Activated naive CD4-positive, alpha-beta T cell treated with anti-CD3 and anti-CD28 coated beads, Interleukin-2, amount 10 ng/mL, durations not matched to agents 7 days and 5 days (primary cell): ENCODE data around the gene MAP3K5.

Source experiments
- CTCF ChIA-PET: fragments of 350-600 bp; sonication (Branson Sonifier 250); formaldehyde crosslinking; loops from one replicate; lab custom pipeline; 2021; ENCODE audit warnings: antibody characterized with exemption; lab: Charles Lee
- DNase-seq: peaks from one replicate; pipeline ENCODE4 v3.0.0-alpha.2; 2020
- H3K27ac Mint-ChIP-seq: one replicate; pipeline ENCODE4 v1.8.0; 2021; ENCODE audit warnings: mild to moderate bottlenecking, moderate library complexity, mixed read lengths
- H3K27me3 Mint-ChIP-seq: one replicate; pipeline ENCODE4 v1.8.0; 2021; ENCODE audit warnings: mild to moderate bottlenecking, mixed read lengths
- H3K36me3 Mint-ChIP-seq: one replicate; pipeline ENCODE4 v1.8.0; 2021; ENCODE audit warnings: mixed read lengths
- H3K4me1 Mint-ChIP-seq: one replicate; pipeline ENCODE4 v1.8.0; 2021; ENCODE audit warnings: mixed read lengths
- H3K4me3 Mint-ChIP-seq: one replicate; pipeline ENCODE4 v1.8.0; 2021; ENCODE audit warnings: mild to moderate bottlenecking, moderate library complexity, mixed read lengths
- H3K9me3 Mint-ChIP-seq: one replicate; pipeline ENCODE4 v1.8.0; 2021; ENCODE audit warnings: mixed read lengths

Gene MAP3K5

GRCh38 chr6:136775081-136775480 is 17.2 kb downstream of the MAP3K5 start:
- H3K9me3 Mint-ChIP-seq = no peaks in the 10 kb centered on the region
- H3K4me1 Mint-ChIP-seq = peaks cover 38% of the 10 kb centered on the region
- no peak overlapping the region for H3K4me3 Mint-ChIP-seq
- CTCF ChIA-PET = interaction anchor here (2.7 kb wide), 1 partner anchor 131 kb away, joined by 5 read pairs; no protein-coding TSS in a partner anchor
- H3K27me3 Mint-ChIP-seq = no peaks in the 10 kb centered on the region
- DNase-seq = no peak
- H3K36me3 Mint-ChIP-seq = peaks cover 23% of the 10 kb centered on the region
- H3K27ac Mint-ChIP-seq = no peak overlapping the region

- H3K4me1 Mint-ChIP-seq = peaks cover 32% of the 10 kb centered on the region
- no peak overlapping the region for H3K27ac Mint-ChIP-seq
- H3K4me3 Mint-ChIP-seq = no peak overlapping the region
- H3K27me3 Mint-ChIP-seq = no peaks in the 10 kb centered on the region
- peaks cover 23% of the 10 kb centered on the region for H3K36me3 Mint-ChIP-seq
- DNase-seq = no peak
- no peaks in the 10 kb centered on the region for H3K9me3 Mint-ChIP-seq
- CTCF ChIA-PET = interaction anchor here (1.4 to 2.7 kb wide), 2 partner anchors 18 to 130 kb away, joined by 5 read pairs; partner anchors contain the start of gene MAP3K5
Observed at GRCh38 chr6:136774228-136775041, 17.8 kb downstream of the MAP3K5 start.

GRCh38 chr6:136773473-136773796 is 18.8 kb downstream of the MAP3K5 start:
- CTCF ChIA-PET = interaction anchor here (1.1 to 1.4 kb wide), 2 partner anchors 19 to 129 kb away, joined by 5 read pairs; partner anchors contain the start of gene MAP3K5
- Mint-ChIP-seq H3K27ac (no peak overlapping the region), H3K9me3 (no peaks in the 10 kb centered on the region), H3K4me1 (peaks cover 35% of the 10 kb centered on the region), H3K36me3 (peaks cover 27% of the 10 kb centered on the region), H3K4me3 (no peak overlapping the region), H3K27me3 (no peaks in the 10 kb centered on the region)
- DNase-seq = no peak

GRCh38 chr6:136772685-136773472 is 19.4 kb downstream of the MAP3K5 start:
- H3K4me3 Mint-ChIP-seq = no peak overlapping the region
- H3K27ac Mint-ChIP-seq = no peak overlapping the region

GRCh38 chr6:136771306-136771705 is 21.0 kb downstream of the MAP3K5 start:
- no peaks in the 10 kb centered on the region for H3K9me3 Mint-ChIP-seq
- no peak for DNase-seq
- H3K36me3 Mint-ChIP-seq = peaks cover 25% of the 10 kb centered on the region
- peaks cover 52% of the 10 kb centered on the region for H3K4me1 Mint-ChIP-seq
- no peaks in the 10 kb centered on the region for H3K27me3 Mint-ChIP-seq
- no peak overlapping the region for H3K27ac Mint-ChIP-seq
- H3K4me3 Mint-ChIP-seq = no peak overlapping the region
- CTCF ChIA-PET = interaction anchor here (0.6 to 1.7 kb wide), 3 partner anchors 21 to 363 kb away, joined by 3 to 6 read pairs (median 5); partner anchors contain the start of gene MAP3K5

More at GRCh38 chr6:136772685-136773472, 19.4 kb downstream of the MAP3K5 start:
- Mint-ChIP-seq H3K36me3 (peaks cover 28% of the 10 kb centered on the region), H3K9me3 (no peaks in the 10 kb centered on the region), H3K27me3 (no peaks in the 10 kb centered on the region), H3K4me1 (peaks cover 39% of the 10 kb centered on the region)
- no peak for DNase-seq
- CTCF ChIA-PET = interaction anchor here (1.1 to 1.4 kb wide), 2 partner anchors 20 to 129 kb away, joined by 5 read pairs; partner anchors contain the start of gene MAP3K5

- CTCF ChIA-PET = no interaction called here
- Mint-ChIP-seq H3K9me3 (no peaks in the 10 kb centered on the region), H3K36me3 (peaks cover 22% of the 10 kb centered on the region), H3K27me3 (no peaks in the 10 kb centered on the region), H3K27ac (no peak overlapping the region), H3K4me3 (no peak overlapping the region), H3K4me1 (peaks cover 57% of the 10 kb centered on the region)
- DNase-seq = no peak
Observed at GRCh38 chr6:136769759-136770158, 22.5 kb downstream of the MAP3K5 start.

GRCh38 chr6:136769124-136769523 is 23.2 kb downstream of the MAP3K5 start:
- Mint-ChIP-seq H3K9me3 (no peaks in the 10 kb centered on the region), H3K36me3 (peaks cover 18% of the 10 kb centered on the region), H3K27me3 (no peaks in the 10 kb centered on the region), H3K4me3 (no peak overlapping the region), H3K27ac (no peak overlapping the region), H3K4me1 (peaks cover 59% of the 10 kb centered on the region)
- CTCF ChIA-PET = no interaction called here
- DNase-seq = no peak

- Mint-ChIP-seq H3K27me3 (no peaks in the 10 kb centered on the region), H3K4me3 (no peak overlapping the region), H3K4me1 (peaks cover 63% of the 10 kb centered on the region), H3K36me3 (peaks cover 11% of the 10 kb centered on the region), H3K9me3 (no peaks in the 10 kb centered on the region), H3K27ac (no peak overlapping the region)
- DNase-seq = no peak
- CTCF ChIA-PET = interaction anchor here (1.0 kb wide), 1 partner anchor 25 kb away, joined by 3 read pairs; the partner anchor contains the start of gene MAP3K5
Observed at GRCh38 chr6:136767570-136768309, 24.5 kb downstream of the MAP3K5 start.

- peaks cover 65% of the 10 kb centered on the region for H3K4me1 Mint-ChIP-seq
- no peak for DNase-seq
Observed at GRCh38 chr6:136767103-136767502, 25.2 kb downstream of the MAP3K5 start.

GRCh38 chr6:136766274-136766673 is 26.0 kb downstream of the MAP3K5 start:
- no peaks in the 10 kb centered on the region for H3K9me3 Mint-ChIP-seq
- H3K27ac Mint-ChIP-seq = no peak overlapping the region
- H3K36me3 Mint-ChIP-seq = peaks cover 8% of the 10 kb centered on the region
- DNase-seq = no peak
- CTCF ChIA-PET = interaction anchor here (7.3 kb wide), 1 partner anchor 24 kb away, joined by 60 read pairs; the partner anchor contains the start of gene MAP3K5
- no peak overlapping the region for H3K4me3 Mint-ChIP-seq
- H3K4me1 Mint-ChIP-seq = peaks cover 70% of the 10 kb centered on the region
- H3K27me3 Mint-ChIP-seq = no peaks in the 10 kb centered on the region

More at GRCh38 chr6:136767103-136767502, 25.2 kb downstream of the MAP3K5 start:
- CTCF ChIA-PET = interaction anchor here (1.0 kb wide), 1 partner anchor 25 kb away, joined by 3 read pairs; the partner anchor contains the start of gene MAP3K5
- Mint-ChIP-seq H3K9me3 (no peaks in the 10 kb centered on the region), H3K27me3 (no peaks in the 10 kb centered on the region), H3K36me3 (peaks cover 8% of the 10 kb centered on the region), H3K27ac (no peak overlapping the region), H3K4me3 (no peak overlapping the region)

GRCh38 chr6:136764517-136764993 is 27.7 kb downstream of the MAP3K5 start:
- Mint-ChIP-seq H3K27ac (peak overlapping the region; percentile 85), H3K36me3 (peaks cover 8% of the 10 kb centered on the region), H3K9me3 (no peaks in the 10 kb centered on the region), H3K4me1 (peaks cover 79% of the 10 kb centered on the region), H3K27me3 (no peaks in the 10 kb centered on the region), H3K4me3 (no peak overlapping the region)
- CTCF ChIA-PET = interaction anchor here (1.0 to 7.3 kb wide), 6 partner anchors 9 to 120 kb away, joined by 3 to 60 read pairs (median 5); partner anchors contain the start of gene MAP3K5
- peak; percentile 36 for DNase-seq

- peak overlapping the region; percentile 85 for H3K27ac Mint-ChIP-seq
Observed at GRCh38 chr6:136763716-136764516, 28.4 kb downstream of the MAP3K5 start.

More at GRCh38 chr6:136763716-136764516, 28.4 kb downstream of the MAP3K5 start:
- H3K9me3 Mint-ChIP-seq = no peaks in the 10 kb centered on the region
- H3K4me3 Mint-ChIP-seq = no peak overlapping the region
- H3K36me3 Mint-ChIP-seq = peaks cover 5% of the 10 kb centered on the region
- peaks cover 76% of the 10 kb centered on the region for H3K4me1 Mint-ChIP-seq
- no peaks in the 10 kb centered on the region for H3K27me3 Mint-ChIP-seq
- CTCF ChIA-PET = interaction anchor here (1.0 to 7.3 kb wide), 7 partner anchors 9 to 120 kb away, joined by 3 to 60 read pairs (median 4); partner anchors contain the start of gene MAP3K5
- no peak for DNase-seq
